Endothelial cell of umbilical vein (primary cell): ENCODE data around the gene UGT1A5. TPM values are rescaled to one million over a fixed set of nuclear protein-coding genes. Genes with fewer than 3 reads are reported as not detected.

Source experiments
- BruUV-seq: library from RNA; stranded (reverse); fragments of 400-500 nt; replicated peaks from 2 replicates; lab custom pipeline; 2021; lab: Mats Ljungman, UMichigan
- CTCF ChIA-PET: fragments of 300-600, 350-600 bp; sonication (Branson Sonifier 250); formaldehyde crosslinking; loops from one replicate; lab custom pipeline; 2021; ENCODE audit warnings: antibody characterized with exemption, inconsistent platforms; lab: Charles Lee
- POLR2A ChIA-PET: fragments of 300-600, 350-600 bp; sonication (Branson Sonifier 250); formaldehyde crosslinking; loops from one replicate; lab custom pipeline; 2021; ENCODE audit warnings: antibody characterized with exemption, inconsistent platforms; lab: Charles Lee
- DNase-seq: peaks from one replicate; pipeline ENCODE4 v3.0.0-alpha.2; 2011; ENCODE audit warnings: low read depth, low spot score
- FAIRE-seq: peaks from 2 replicates; lab custom pipeline; 2011; peaks lifted over from hg19 to GRCh38; lab: Jason Lieb, UNC
- H2AFZ ChIP-seq: 2 replicates; pipeline ENCODE4 v1.6.0; 2012; ENCODE audit warnings: low read depth, low read length, control low read depth, inconsistent platforms
- H3K27ac ChIP-seq: 2 replicates; pipeline ENCODE4 v1.5.1; 2011; ENCODE audit warnings: low read depth, mild to moderate bottlenecking, control low read depth, low read length, moderate library complexity; ENCODE audit not compliant: insufficient read depth
- H3K27me3 ChIP-seq, 2 experiments: 2 replicates each; pipeline versions ENCODE4 v1.6.0 to v1.6.1; 2011; ENCODE audit warnings: low read length in 2 of 2, mixed read lengths in 1 of 2; ENCODE audit not compliant: control insufficient read depth in 2 of 2, insufficient read depth in 2 of 2
- H3K36me3 ChIP-seq, 2 experiments: 2 replicates in 1 of 2; 3 replicates in 1 of 2; pipeline ENCODE4 v1.5.1; 2011; ENCODE audit warnings: low read length in 2 of 2, mild to moderate bottlenecking in 1 of 2, moderate library complexity in 1 of 2; ENCODE audit not compliant: control insufficient read depth in 2 of 2, insufficient read depth in 2 of 2; ENCODE audit errors: extremely low read depth in 1 of 2
- H3K4me1 ChIP-seq: 3 replicates; pipeline ENCODE4 v1.5.1; 2011; ENCODE audit warnings: mild to moderate bottlenecking, low read length; ENCODE audit not compliant: control insufficient read depth, insufficient read depth; ENCODE audit errors: extremely low read depth
- H3K4me2 ChIP-seq: 2 replicates; pipeline ENCODE4 v1.6.1; 2011; ENCODE audit warnings: low read length, control low read depth, mixed read lengths; ENCODE audit not compliant: insufficient read depth
- H3K4me3 ChIP-seq, 3 experiments: fragments of 200-600 bp in 1 of 3; sonication (generic), shearing (Covaris generic) in 1 of 3; replicated peaks in 1 of 3; 2 replicates each; pipeline ENCODE4 v1.5.1; 2011 to 2016; ENCODE audit warnings: control low read depth in 3 of 3, low read length in 3 of 3, mild to moderate bottlenecking in 2 of 3, inconsistent platforms in 1 of 3, low read depth in 1 of 3, moderate library complexity in 1 of 3; ENCODE audit not compliant: insufficient read depth in 1 of 3
- H3K79me2 ChIP-seq: 2 replicates; pipeline ENCODE4 v1.6.0; 2012; ENCODE audit warnings: low read length, inconsistent platforms; ENCODE audit not compliant: control insufficient read depth, insufficient read depth
- H3K9ac ChIP-seq: replicated peaks from 2 replicates; pipeline ENCODE3; 2011; ENCODE audit warnings: low read length, control low read depth; ENCODE audit not compliant: insufficient read depth; ENCODE audit errors: extremely low read depth
- H3K9me1 ChIP-seq: replicated peaks from 3 replicates; pipeline ENCODE4 v1.6.0; 2011; ENCODE audit warnings: mild to moderate bottlenecking, low read length; ENCODE audit not compliant: control insufficient read depth, insufficient read depth; ENCODE audit errors: extremely low read depth
- H3K9me3 ChIP-seq: replicated peaks from 2 replicates; pipeline ENCODE4 v1.5.1; 2012; ENCODE audit warnings: low read length, inconsistent platforms; ENCODE audit not compliant: control insufficient read depth, insufficient read depth
- H4K20me1 ChIP-seq: replicated peaks from 2 replicates; pipeline ENCODE3; 2011; ENCODE audit warnings: mild to moderate bottlenecking, low read length; ENCODE audit not compliant: control insufficient read depth, insufficient read depth; ENCODE audit errors: extremely low read depth
- CTCF ChIP-seq, 2 donors: IDR thresholded peaks; 1 replicate in 1 of 2; 2 replicates in 1 of 2; pipeline ENCODE4 v1.5.1; 2011; ENCODE audit warnings: low read length in 2 of 2, mild to moderate bottlenecking in 2 of 2, moderate library complexity in 2 of 2, control low read depth in 1 of 2, inconsistent platforms in 1 of 2, low read depth in 1 of 2; ENCODE audit not compliant: insufficient read depth in 1 of 2; ENCODE audit errors: extremely low read depth in 1 of 2
- EZH2 ChIP-seq: IDR thresholded peaks from 2 replicates; pipeline ENCODE4 v1.6.1; 2012; ENCODE audit warnings: borderline replicate concordance, low read depth, mild to moderate bottlenecking, moderate library complexity, low read length, inconsistent platforms; ENCODE audit not compliant: severe bottlenecking
- FOS ChIP-seq: IDR thresholded peaks from 2 replicates; pipeline ENCODE4 v1.6.1; 2011; ENCODE audit warnings: mild to moderate bottlenecking, low read length, moderate library complexity, borderline replicate concordance; ENCODE audit not compliant: insufficient read depth
- GATA2 ChIP-seq: IDR thresholded peaks from 2 replicates; pipeline ENCODE4 v1.7.0; 2011; ENCODE audit warnings: low read depth, mild to moderate bottlenecking, moderate library complexity, mixed read lengths, low read length; ENCODE audit not compliant: insufficient read length, insufficient read depth
- JUN ChIP-seq: IDR thresholded peaks from 2 replicates; pipeline ENCODE4 v1.6.1; 2011; ENCODE audit warnings: borderline replicate concordance, low read depth; ENCODE audit not compliant: insufficient read length, insufficient read depth
- MYC ChIP-seq: IDR thresholded peaks from one replicate; pipeline ENCODE4 v1.6.1; 2011; ENCODE audit warnings: mild to moderate bottlenecking, low read depth, low read length
- POLR2A ChIP-seq: IDR thresholded peaks from 2 replicates; pipeline ENCODE4 v1.6.1; 2012; ENCODE audit warnings: low read depth, mild to moderate bottlenecking, control low read depth, low read length
- POLR2AphosphoS5 ChIP-seq: IDR thresholded peaks from 2 replicates; pipeline ENCODE4 v1.6.1; 2012; ENCODE audit warnings: low read depth, mild to moderate bottlenecking, control low read depth, low read length, moderate library complexity; ENCODE audit not compliant: insufficient read depth
- dilution Hi-C: fragments of 300-500 bp; cut with MboI; formaldehyde crosslinking; loops from one replicate; pipeline ENCODE4 v1.15.0; 2019; ENCODE audit warnings: low sequenced_read_pairs; ENCODE audit not compliant: extremely low pct_ligation_motif_present
- intact Hi-C: fragments of 100-400 bp; cut with micrococcal nuclease; formaldehyde crosslinking; loops from one replicate; pipeline ENCODE4 v1.10.0; 2022
- polyA plus RNA-seq, 4 experiments: library from polyadenylated mRNA; depleted of rRNA in 3 of 4; stranded (reverse) in 3 of 4; unstranded in 1 of 4; fragments of >200 nt; gene quantifications; 2 replicates each; pipeline versions ENCODE4 v1.2.1 to v1.2.3, GENCODE V29; 2011 to 2012; ENCODE audit warnings: missing spikeins in 1 of 4
- total RNA-seq: library from RNA; stranded (reverse); gene quantifications from 2 replicates; pipeline ENCODE4 v1.2.3, GENCODE V29; 2021
- TF ChIP-seq, protein P1 (sequence below): IDR thresholded peaks from 2 replicates; pipeline ENCODE4 v1.6.1; 2011; ENCODE audit not compliant: insufficient read depth, insufficient read length

The UGT1A5 gene
- total and polyA plus RNA-seq, 2 donors (not counting 3 experiments of a cell fraction or from before 2014, with no cell fraction given), result not detected

DNA sequence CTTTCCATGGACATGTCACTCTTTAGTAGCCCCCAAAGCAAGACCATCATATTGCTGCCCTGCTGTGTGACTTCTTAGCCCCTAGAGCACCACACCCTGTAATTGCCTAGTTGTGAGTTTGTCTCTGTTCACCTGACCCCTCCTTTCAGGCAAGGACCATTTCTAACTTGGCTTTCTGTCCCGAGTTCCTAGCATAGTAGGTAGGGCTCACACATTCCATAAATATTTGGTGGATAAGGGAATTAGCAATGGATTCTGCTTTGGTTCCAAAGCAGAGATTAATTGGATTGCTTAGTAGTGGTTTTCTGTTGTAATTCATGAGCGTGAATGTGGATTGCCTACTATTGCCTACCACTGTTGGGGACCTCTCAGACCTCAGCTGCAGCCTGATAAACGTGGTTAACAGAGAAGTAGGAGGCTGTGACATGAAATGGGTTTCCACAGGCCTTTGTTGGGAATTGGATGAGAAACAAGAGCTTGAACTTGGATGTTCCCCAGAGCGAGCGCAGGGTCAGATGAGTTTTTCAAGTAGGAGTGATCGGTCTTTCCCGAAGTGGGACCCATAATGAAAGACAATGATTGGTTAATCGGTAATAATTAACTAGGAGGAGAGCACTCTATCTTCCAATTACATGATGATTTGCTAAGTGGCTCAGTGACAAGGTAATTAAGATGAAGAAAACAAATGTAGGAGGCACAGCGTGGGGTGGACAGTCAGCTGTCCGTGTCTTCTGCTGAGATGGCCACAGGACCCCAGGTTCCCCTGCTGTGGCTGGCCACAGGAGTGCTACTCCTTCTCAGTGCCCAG, 34.0 kb downstream of the UGT1A5 start:
- Histone ChIP-seq H4K20me1 (no peaks in the 10 kb centered on the region), H3K9me3 (no peaks in the 10 kb centered on the region), H3K4me2 (no peak overlapping the region), H2AFZ (no peak overlapping the region), H3K9ac (no peak overlapping the region), H3K36me3 (no peaks in the 10 kb centered on the region), H3K4me3 (no peak overlapping the region), H3K9me1 (no peaks in the 10 kb centered on the region), H3K27me3 (no peaks in the 10 kb centered on the region), H3K4me1 (no peaks in the 10 kb centered on the region), H3K27ac (no peak overlapping the region), H3K79me2 (no peaks in the 10 kb centered on the region)
- FAIRE-seq (no peak), DNase-seq (no peak)
- dilution Hi-C loops (no loop called here), intact Hi-C loops (no loop called here)
- CTCF ChIA-PET, result no interaction called here
- TF ChIP-seq, protein P1, sequence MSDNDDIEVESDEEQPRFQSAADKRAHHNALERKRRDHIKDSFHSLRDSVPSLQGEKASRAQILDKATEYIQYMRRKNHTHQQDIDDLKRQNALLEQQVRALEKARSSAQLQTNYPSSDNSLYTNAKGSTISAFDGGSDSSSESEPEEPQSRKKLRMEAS, result no peak
- TF ChIP-seq JUN (no peak), EZH2 (no peak), GATA2 (no peak), CTCF (IDR thresholded peaks at IDR 0.05; ENCODE audit: extremely low read depth in 1 of 2, insufficient read depth in 1 of 2, low read depth in 1 of 2, low read length in 2 of 2) (no peak), MYC (no peak), POLR2A (no peak), FOS (no peak), POLR2AphosphoS5 (no peak)
- POLR2A ChIA-PET, result no interaction called here
- BruUV-seq, result no TSS peak
